Measurements from ENCODE around the gene KIF6.
A peak's percentile ranks its signal among the peaks of the same experiment; 100 is the strongest.

KIF6 gene

GRCh38 chr6:39417440-39417839 is 307.8 kb downstream of the KIF6 start:
- no peak for DNase-seq (ENCODE audit: low spot score)

GRCh38 chr6:39416728-39417127 is 308.5 kb downstream of the KIF6 start:
- DNase-seq (ENCODE audit: low spot score) = no peak

- no peak for DNase-seq (ENCODE audit: low spot score)
Observed at GRCh38 chr6:39416026-39416425, 309.2 kb downstream of the KIF6 start.

- DNase-seq (ENCODE audit: low spot score) = no peak
Observed at GRCh38 chr6:39415482-39415881, 309.7 kb downstream of the KIF6 start.

GRCh38 chr6:39411465-39411864 is 313.7 kb downstream of the KIF6 start:
- DNase-seq (ENCODE audit: low spot score) = no peak

DNA sequence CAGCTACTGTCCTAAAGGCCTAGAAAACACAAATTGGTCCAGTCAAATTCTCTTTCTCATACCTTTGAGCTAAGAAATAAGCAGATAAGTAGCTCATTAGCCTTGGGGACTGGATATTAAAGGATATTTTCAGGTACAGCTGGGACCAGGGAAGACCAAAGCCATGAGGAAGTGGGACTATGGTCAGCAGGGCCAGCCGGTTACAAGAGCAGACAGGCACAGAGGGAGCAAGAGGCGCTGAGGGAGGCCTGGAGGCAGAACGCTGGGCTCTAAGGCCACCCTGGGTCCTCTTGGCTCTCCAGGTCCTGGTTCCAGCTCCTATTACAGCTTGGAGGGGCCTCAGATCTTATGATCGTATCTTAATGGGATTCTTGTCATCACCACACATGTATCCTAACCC is 314.2 kb downstream of the KIF6 start:
- no peak for DNase-seq (ENCODE audit: low spot score)

DNA sequence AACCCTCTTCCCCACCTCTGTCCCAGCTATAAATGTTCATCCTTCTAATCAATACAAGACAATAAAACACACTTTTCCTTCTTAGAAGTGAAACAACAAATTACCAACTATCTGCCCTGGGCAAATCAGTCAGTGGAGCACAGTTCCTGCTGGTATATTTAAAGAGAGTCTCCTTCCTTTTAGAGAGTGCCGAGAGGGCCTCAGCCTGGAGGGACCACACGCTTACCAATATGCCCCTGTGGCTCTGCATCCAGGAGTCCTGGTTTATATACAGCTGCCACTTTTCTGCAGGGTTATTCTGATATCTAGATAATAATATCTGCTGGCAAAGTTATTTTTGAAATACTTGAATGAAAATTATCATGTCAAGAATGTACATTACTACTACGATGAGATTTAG is 315.3 kb downstream of the KIF6 start:
- no peak for DNase-seq (ENCODE audit: low spot score)

- DNase-seq (ENCODE audit: low spot score) = no peak
Observed at GRCh38 chr6:39407446-39407993, 317.7 kb downstream of the KIF6 start.

GRCh38 chr6:39404312-39404711 is 320.9 kb downstream of the KIF6 start:
- no peak for DNase-seq (ENCODE audit: low spot score)

DNA sequence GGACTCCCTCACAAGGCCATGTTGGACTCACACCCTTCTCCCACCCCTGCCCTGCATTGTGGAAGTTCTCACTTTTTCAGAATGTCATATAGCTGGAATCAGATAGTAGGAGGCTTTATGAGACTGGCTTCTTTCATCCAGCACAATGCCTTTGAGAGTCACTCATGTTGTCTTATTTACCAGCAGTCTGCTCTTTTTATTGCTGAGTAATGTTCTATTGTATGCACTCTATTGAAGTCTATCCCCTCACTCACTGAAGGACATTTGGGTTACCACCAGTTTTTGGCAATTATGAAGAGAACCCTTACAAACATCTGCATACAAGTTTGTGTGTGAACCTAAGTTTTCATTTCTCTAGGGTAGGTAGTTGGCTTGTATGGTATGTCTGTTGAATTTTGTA is 321.9 kb downstream of the KIF6 start:
- DNase-seq (ENCODE audit: low spot score) = no peak

- no peak for DNase-seq (ENCODE audit: low spot score)
Observed at GRCh38 chr6:39402239-39402751, 322.9 kb downstream of the KIF6 start.

GRCh38 chr6:39401376-39401775 is 323.8 kb downstream of the KIF6 start:
- DNase-seq (ENCODE audit: low spot score) = no peak

- DNase-seq (ENCODE audit: low spot score) = no peak
Observed at GRCh38 chr6:39400026-39400425, 325.2 kb downstream of the KIF6 start.

GRCh38 chr6:39396854-39397253 is 328.4 kb downstream of the KIF6 start:
- no peak for DNase-seq (ENCODE audit: low spot score)

GRCh38 chr6:39393075-39393474 is 332.1 kb downstream of the KIF6 start:
- DNase-seq (ENCODE audit: low spot score) = no peak

DNA sequence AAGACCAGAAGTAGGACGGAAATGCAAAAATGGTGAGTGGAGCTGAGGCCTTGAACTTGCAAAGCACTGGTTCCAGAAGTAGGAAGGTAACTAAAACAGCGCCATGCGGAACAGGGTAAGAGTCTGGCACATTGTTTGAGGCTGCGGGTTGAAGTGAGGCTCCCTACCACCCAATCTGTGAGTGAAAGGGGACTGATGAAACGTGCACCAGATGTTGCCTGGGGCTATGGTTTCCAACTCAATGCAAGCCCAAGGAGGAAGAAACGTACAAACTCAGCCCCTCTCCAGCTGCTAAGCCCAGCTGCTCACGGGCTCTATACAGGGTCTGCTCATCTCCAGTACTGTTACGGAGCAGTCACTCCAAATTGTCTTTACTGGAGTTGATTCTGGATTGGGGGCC is 334.0 kb downstream of the KIF6 start:
- no peak for DNase-seq (ENCODE audit: low spot score)

DNA sequence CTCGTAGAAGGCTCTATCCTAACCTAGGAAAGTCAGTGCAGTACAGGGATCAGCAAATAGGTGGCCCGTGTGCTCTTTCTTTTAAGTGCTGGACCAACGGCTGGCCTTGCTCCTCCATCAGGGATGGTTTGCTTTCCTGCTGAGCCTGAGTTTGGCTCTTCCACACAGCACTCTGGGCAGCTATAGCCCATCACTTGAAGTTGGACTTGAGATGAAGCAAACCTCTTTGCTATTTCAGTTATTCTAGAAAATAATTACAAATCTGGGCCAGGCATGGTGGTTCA is 335.8 kb downstream of the KIF6 start:
- no peak for DNase-seq (ENCODE audit: low spot score)

DNA sequence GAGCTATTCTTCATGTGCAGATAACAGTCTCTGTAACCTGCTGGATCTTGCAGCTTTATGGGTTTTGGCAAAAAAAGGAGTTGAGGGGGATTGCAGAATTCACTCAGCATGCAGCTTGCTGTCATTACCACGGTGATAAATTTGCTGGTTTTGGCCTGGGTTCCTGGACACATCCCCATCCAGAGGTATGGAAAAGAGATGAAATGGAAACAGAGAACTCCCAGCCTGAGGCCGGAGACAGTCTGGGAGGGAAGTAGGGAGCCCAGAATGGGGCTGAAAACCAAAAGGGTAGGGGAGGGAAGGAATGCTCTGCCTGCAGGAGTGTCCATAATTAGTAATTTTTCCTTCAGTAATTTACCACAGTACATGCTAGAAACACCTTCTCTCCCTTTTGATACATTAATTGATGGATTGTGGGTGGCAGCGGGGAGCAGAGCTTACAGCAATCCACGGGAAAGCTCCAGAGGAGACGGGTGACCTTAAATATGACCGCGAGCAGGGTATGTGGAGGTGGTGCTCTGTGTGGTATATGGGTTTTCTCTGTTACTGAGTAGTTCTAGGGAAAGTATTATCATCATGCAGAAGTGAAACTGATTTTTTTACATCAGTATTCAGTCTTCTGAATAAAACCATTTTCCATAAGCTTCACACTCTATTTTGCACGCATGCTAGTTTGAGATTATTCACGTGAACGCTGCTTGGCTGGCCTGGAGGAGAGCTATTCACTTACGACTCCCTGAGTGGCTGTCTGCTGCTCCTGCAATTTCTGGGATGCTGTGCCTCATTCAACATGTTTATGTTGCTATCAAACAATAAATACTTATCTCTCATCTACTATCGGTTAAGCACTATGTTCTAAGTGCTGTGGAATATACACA is 336.4 kb downstream of the KIF6 start:
- no peak for DNase-seq (ENCODE audit: low spot score)

- DNase-seq (ENCODE audit: low spot score) = no peak
Observed at GRCh38 chr6:39387785-39388184, 337.4 kb downstream of the KIF6 start.

GRCh38 chr6:39386487-39386886 is 338.7 kb downstream of the KIF6 start:
- DNase-seq (ENCODE audit: low spot score) = no peak

DNA sequence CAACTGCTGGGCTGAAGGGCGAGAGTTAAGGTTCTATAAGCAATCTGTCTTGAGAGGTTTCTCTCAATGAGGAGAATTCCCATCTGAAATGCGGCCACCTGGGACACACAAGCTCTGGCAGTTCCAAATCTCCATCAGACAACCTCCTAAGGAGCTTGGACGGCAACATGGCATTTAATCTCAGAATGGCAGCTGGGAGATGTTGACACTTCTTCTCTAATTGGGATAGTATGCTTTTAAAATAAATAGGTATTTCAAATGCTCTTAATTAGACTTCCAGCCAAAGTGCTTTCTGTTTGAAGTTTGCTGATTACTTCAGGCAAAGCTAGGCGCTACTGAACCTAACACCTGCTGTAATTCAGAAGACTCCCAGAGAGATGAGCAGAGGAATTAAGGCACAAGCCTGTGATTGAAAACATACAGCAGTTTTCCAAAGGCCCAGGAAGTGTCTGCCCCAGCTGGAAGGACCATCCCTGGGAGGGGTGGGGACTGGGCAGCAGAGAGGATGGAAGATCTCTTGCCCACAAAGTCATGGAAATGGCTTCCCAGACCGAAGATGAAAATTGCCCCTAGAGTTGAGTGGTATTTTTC is 343.6 kb downstream of the KIF6 start:
- DNase-seq (ENCODE audit: low spot score) = peak; percentile 72

- DNase-seq (ENCODE audit: low spot score) = no peak
Observed at GRCh38 chr6:39380837-39381549, 344.2 kb downstream of the KIF6 start.

- no peak for DNase-seq (ENCODE audit: low spot score)
Observed at GRCh38 chr6:39378960-39379425, 346.2 kb downstream of the KIF6 start.
